Vagina (tissue), 2 donors: ENCODE data around the gene TRIM67. TPM values are rescaled to one million over a fixed set of nuclear protein-coding genes. Genes with fewer than 3 reads are reported as not detected.
"Not testable (repeated sequence)": the region's sequence is repeated elsewhere in the genome, so short reads cannot be mapped to it uniquely, and the experiment has no call there.

Experiments
- DNase-seq, 2 donors: peaks; one replicate each; pipeline ENCODE4 v3.0.0-alpha.2; 2017; ENCODE audit errors: extremely low spot score in 2 of 2
- H3K27ac ChIP-seq: fragments of 200-600 bp; sonication (generic); one replicate; pipeline ENCODE4 v1.5.1; 2019
- H3K27me3 ChIP-seq: fragments of 200-600 bp; sonication (generic); one replicate; pipeline ENCODE4 v1.5.1; 2019
- H3K36me3 ChIP-seq, 2 donors: fragments of 200-600 bp; sonication (generic); one replicate each; pipeline ENCODE4 v1.5.1; 2017 to 2019
- H3K4me1 ChIP-seq: fragments of 200-600 bp; sonication (generic); one replicate; pipeline ENCODE4 v1.5.1; 2019
- H3K4me3 ChIP-seq, 2 donors: fragments of 200-600 bp; sonication (generic); 1 replicate in 1 of 2; 2 replicates in 1 of 2; pipeline ENCODE4 v1.5.1; 2016 to 2019
- H3K9me3 ChIP-seq: fragments of 200-600 bp; sonication (generic); one replicate; pipeline ENCODE4 v1.5.1; 2019
- CTCF ChIP-seq, 3 experiments: fragments of 450-650 bp in 2 of 3; fragments of 200-600 bp in 1 of 3; sonication (generic) in 1 of 3; IDR thresholded peaks; one replicate each; pipeline ENCODE4 v1.5.1; 2017 to 2019; ENCODE audit warnings: antibody characterized with exemption in 3 of 3, mild to moderate bottlenecking in 2 of 3, moderate library complexity in 2 of 3
- POLR2A ChIP-seq, 2 donors: fragments of 450-650 bp; IDR thresholded peaks; one replicate each; pipeline ENCODE4 v1.6.1; 2017; ENCODE audit warnings: antibody characterized with exemption in 2 of 2, mild to moderate bottlenecking in 2 of 2, moderate library complexity in 2 of 2
- POLR2AphosphoS5 ChIP-seq, 2 donors: sonication (generic); formaldehyde crosslinking; IDR thresholded peaks; one replicate each; pipeline ENCODE4 v1.9.0; 2017; ENCODE audit warnings: antibody characterized with exemption in 2 of 2, mild to moderate bottlenecking in 2 of 2, low read depth in 1 of 2; ENCODE audit not compliant: insufficient read depth in 1 of 2
- intact Hi-C: fragments of 100-400 bp; cut with DNase I; formaldehyde crosslinking; loops from one replicate; pipeline ENCODE4 v1.15.1; 2023
- total RNA-seq: library from RNA; depleted of rRNA; stranded (reverse); fragments of >200 nt; gene quantifications from one replicate; pipeline ENCODE4 v1.2.3, GENCODE V29; 2016

The TRIM67 gene
- total RNA-seq, 1 donor from 2014 or later: not detected

GRCh38 chr1:231124746-231125145, 37.1 kb upstream of the TRIM67 start:
- intact Hi-C loops: no loop called here
- Histone ChIP-seq H3K27me3 (no peaks in the 10 kb centered on the region), H3K27ac (no peak overlapping the region), H3K9me3 (no peaks in the 10 kb centered on the region), H3K36me3 (no peaks in the 10 kb centered on the region), H3K4me3 (no peak overlapping the region), H3K4me1 (no peaks in the 10 kb centered on the region)
- TF ChIP-seq POLR2A (IDR thresholded peaks at IDR 0.05) (no peak), POLR2AphosphoS5 (IDR thresholded peaks at IDR 0.05; ENCODE audit: insufficient read depth in 1 of 2, low read depth in 1 of 2) (no peak), CTCF (IDR thresholded peaks at IDR 0.05) (no peak)
- no peak for DNase-seq

GRCh38 chr1:231125972-231126580, 35.8 kb upstream of the TRIM67 start:
- Histone ChIP-seq H3K27ac (no peak overlapping the region), H3K4me3 (no peak overlapping the region), H3K27me3 (no peaks in the 10 kb centered on the region), H3K4me1 (no peaks in the 10 kb centered on the region), H3K9me3 (no peaks in the 10 kb centered on the region), H3K36me3 (no peaks in the 10 kb centered on the region)
- TF ChIP-seq POLR2AphosphoS5 (IDR thresholded peaks at IDR 0.05; ENCODE audit: insufficient read depth in 1 of 2, low read depth in 1 of 2) (no peak), CTCF (IDR thresholded peaks at IDR 0.05) (no peak), POLR2A (IDR thresholded peaks at IDR 0.05) (no peak)
- DNase-seq: no peak
- intact Hi-C loops: no loop called here

- H3K9me3 ChIP-seq, H3K27ac ChIP-seq, H3K4me3 ChIP-seq, DNase-seq, H3K36me3 ChIP-seq, intact Hi-C loops, H3K27me3 ChIP-seq, H3K4me1 ChIP-seq: not testable (repeated sequence)
Measured at GRCh38 chr1:231127106-231127505, 34.8 kb upstream of the TRIM67 start.

- intact Hi-C loops, DNase-seq, H3K27me3 ChIP-seq, H3K4me3 ChIP-seq, H3K27ac ChIP-seq, H3K36me3 ChIP-seq, H3K9me3 ChIP-seq, H3K4me1 ChIP-seq: not testable (repeated sequence)
Measured at GRCh38 chr1:231128471-231128870, 33.4 kb upstream of the TRIM67 start.

GRCh38 chr1:231130544-231130943, 31.3 kb upstream of the TRIM67 start:
- no peak overlapping the region for H3K4me3 ChIP-seq
- DNase-seq: no peak
- H3K9me3 ChIP-seq: no peaks in the 10 kb centered on the region
- no peaks in the 10 kb centered on the region for H3K36me3 ChIP-seq
- no peak overlapping the region for H3K27ac ChIP-seq
- intact Hi-C loops: no loop called here
- no peaks in the 10 kb centered on the region for H3K4me1 ChIP-seq
- H3K27me3 ChIP-seq: no peaks in the 10 kb centered on the region
- TF ChIP-seq CTCF (IDR thresholded peaks at IDR 0.05) (no peak), POLR2AphosphoS5 (IDR thresholded peaks at IDR 0.05; ENCODE audit: insufficient read depth in 1 of 2, low read depth in 1 of 2) (no peak), POLR2A (IDR thresholded peaks at IDR 0.05) (no peak)

- intact Hi-C loops, DNase-seq, H3K4me1 ChIP-seq, H3K4me3 ChIP-seq, H3K9me3 ChIP-seq, H3K27ac ChIP-seq, H3K27me3 ChIP-seq, H3K36me3 ChIP-seq: not testable (repeated sequence)
Measured at GRCh38 chr1:231132591-231132990, 29.3 kb upstream of the TRIM67 start.

- no peak for DNase-seq
- no peak overlapping the region for H3K4me3 ChIP-seq
- no peaks in the 10 kb centered on the region for H3K36me3 ChIP-seq
- H3K9me3 ChIP-seq: no peaks in the 10 kb centered on the region
- no peak overlapping the region for H3K27ac ChIP-seq
- TF ChIP-seq POLR2AphosphoS5 (IDR thresholded peaks at IDR 0.05; ENCODE audit: insufficient read depth in 1 of 2, low read depth in 1 of 2): no peak
- TF ChIP-seq CTCF (IDR thresholded peaks at IDR 0.05): no peak
- TF ChIP-seq POLR2A (IDR thresholded peaks at IDR 0.05): no peak
- intact Hi-C loops: no loop called here
- no peaks in the 10 kb centered on the region for H3K4me1 ChIP-seq
- no peaks in the 10 kb centered on the region for H3K27me3 ChIP-seq
Measured at GRCh38 chr1:231134624-231135023, 27.2 kb upstream of the TRIM67 start.
